Lung microvascular endothelial cell (primary cell): ENCODE data around the gene TRAPPC12. TPM values are rescaled to one million over a fixed set of nuclear protein-coding genes. Genes with fewer than 3 reads are reported as not detected.

ENCODE experiments used
- total RNA-seq: library from RNA; depleted of rRNA; stranded (reverse); fragments of >200 nt; gene quantifications from 2 replicates; pipeline ENCODE4 v1.2.1, GENCODE V29; 2014

TRAPPC12 gene
- total RNA-seq, 1 donor from 2014 or later, result 49.4 TPM

Other genes with a start within 250 kb of the TRAPPC12 start
- gene EIPR1, start 1.9 kb upstream of the TRAPPC12 start, total RNA-seq, result 27.2 and 30.1 TPM in 2 replicates
- 45.1 and 56.5 TPM in 2 replicates for gene ADI1, start 139.8 kb downstream of the TRAPPC12 start, total RNA-seq
- 21.8 and 23.4 TPM in 2 replicates for gene RNASEH1, start 178.6 kb downstream of the TRAPPC12 start, total RNA-seq
- 1,563 and 1,665 TPM in 2 replicates for gene RPS7, start 195.6 kb downstream of the TRAPPC12 start, total RNA-seq
- gene COLEC11, start 215.4 kb downstream of the TRAPPC12 start, total RNA-seq, result under 0.01 and 0.40 TPM in 2 replicates